Forelimb muscle (tissue), 1 donor: Measurements from ENCODE around the gene HADHA. TPM values are rescaled to one million over a fixed set of nuclear protein-coding genes. Genes with fewer than 3 reads are reported as not detected.

Experiments used
- DNase-seq: peaks from one replicate; pipeline ENCODE4 v3.0.0-alpha.2; 2013; ENCODE audit warnings: low read depth
- polyA plus RNA-seq: library from polyadenylated mRNA; unstranded; fragments of 120-200 nt; gene quantifications from one replicate; pipeline ENCODE4 v1.2.1, GENCODE V29; 2013; ENCODE audit not compliant: insufficient read length

The HADHA gene
- polyA plus RNA-seq, 1 donor = 206 TPM

DNA sequence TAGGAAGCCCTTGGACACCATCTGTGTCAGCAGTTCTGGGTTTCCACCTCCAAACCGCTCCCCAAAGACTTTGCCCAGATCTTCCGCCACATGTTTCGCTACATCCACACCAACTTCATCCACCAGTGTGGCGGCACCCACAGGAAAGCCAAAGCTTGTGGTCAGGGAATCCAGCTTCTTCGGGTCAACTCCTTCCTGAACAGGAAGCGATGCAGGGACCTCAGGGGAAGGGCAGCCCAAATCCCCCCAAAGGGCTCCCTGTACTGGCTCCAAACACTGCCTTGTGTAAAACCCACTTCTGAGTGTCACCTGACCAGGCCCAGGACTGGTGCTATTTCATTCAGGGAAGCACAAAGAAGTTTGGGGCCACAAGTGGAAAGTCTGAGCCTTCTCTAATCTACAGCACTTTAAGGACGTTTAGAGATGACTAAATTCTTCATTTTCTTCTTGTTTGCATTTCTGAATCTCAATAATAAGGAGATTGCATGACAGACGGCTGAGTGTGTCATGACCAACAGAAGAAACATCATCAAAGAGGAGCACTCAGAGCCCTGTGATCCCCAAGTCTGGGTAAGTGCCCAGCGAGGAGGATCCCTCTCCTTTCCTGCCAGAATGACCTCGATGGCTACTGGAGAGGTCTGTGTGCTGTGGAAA, 50.7 kb downstream of the HADHA start:
- no peak for DNase-seq

- no peak for DNase-seq
Measured at GRCh38 chr2:26191316-26192159, 52.9 kb downstream of the HADHA start.

DNA sequence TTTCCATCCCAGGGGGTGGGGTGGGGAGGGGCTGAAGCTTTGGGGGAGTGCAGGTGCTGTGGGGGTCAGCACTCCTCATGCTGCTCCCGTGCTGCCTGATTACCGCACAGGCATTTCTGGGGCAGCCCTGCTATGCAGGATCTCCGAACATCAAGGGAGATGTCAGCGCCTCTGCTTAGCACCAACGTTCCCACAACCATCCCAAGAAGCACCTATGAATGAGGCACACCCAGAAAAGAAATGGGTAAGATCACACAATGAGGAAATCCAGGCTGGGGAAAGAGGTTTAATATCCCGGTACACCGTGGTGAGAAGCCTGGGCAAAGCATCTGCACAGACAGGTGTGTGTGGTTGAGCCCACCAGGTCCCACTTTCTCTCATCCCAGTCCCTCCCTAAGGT, 54.1 kb downstream of the HADHA start:
- DNase-seq = no peak

- no peak for DNase-seq
Measured at GRCh38 chr2:26189751-26190150, 54.7 kb downstream of the HADHA start.

- DNase-seq = no peak
Measured at GRCh38 chr2:26189123-26189522, 55.3 kb downstream of the HADHA start.

GRCh38 chr2:26187537-26188104, 56.8 kb downstream of the HADHA start:
- no peak for DNase-seq

- no peak for DNase-seq
Measured at GRCh38 chr2:26187114-26187513, 57.3 kb downstream of the HADHA start.

- DNase-seq = no peak
Measured at GRCh38 chr2:26185954-26186770, 58.3 kb downstream of the HADHA start.

GRCh38 chr2:26185304-26185928, 59.0 kb downstream of the HADHA start:
- DNase-seq = no peak

DNA sequence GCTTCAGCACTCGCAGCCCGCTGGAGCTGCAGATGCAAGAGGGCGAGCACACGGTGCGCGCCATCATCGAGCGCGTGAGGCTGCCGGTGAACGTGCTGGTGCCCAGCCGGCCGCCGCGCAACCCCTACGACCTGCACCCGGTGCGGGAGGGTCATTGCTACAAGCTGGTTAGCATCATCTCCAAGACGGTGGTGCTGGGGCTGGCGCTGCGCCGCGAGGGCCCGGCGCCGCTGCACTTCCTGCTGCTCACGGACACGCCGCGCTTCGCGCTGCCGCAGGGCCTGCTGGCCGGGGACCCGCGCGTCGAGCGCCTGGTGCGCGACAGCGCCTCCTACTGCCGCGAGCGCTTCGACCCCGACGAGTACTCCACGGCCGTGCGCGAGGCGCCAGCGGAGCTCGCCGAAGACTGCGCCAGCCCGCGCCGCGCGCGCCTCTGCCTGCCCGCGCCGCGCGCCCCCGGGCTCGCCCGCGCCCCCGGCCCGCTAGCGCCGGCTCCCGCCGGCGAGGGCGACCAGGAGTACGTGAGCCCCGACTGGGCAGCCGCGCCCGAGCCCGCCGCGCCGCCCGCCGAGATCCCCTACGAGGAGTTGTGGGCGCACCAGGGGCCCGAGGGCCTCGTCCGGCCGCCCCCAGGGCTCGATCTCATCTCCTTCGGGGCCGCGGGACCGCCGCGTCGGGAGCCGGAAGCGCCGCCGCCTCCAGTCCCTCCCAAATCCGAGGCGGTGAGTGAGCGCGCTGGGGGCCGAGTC, 59.7 kb downstream of the HADHA start:
- DNase-seq = peak; percentile 86

DNA sequence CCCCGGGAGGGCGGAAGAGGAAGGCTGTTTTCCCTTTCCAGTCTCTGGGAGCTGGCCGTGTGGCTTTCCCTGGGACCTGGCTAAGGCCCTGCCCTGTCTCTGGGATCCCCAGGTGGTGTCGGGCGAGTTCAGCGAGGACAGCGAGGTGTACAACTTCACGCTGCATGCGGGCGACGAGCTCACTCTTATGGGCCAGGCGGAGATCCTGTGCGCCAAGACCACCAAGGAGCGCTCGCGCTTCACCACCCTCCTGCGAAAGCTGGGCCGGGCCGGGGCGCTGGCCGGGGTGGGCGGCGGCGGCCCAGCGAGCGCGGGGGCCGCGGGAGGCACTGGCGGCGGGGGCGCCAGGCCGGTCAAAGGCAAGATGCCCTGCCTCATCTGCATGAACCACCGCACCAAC, 60.3 kb downstream of the HADHA start:
- DNase-seq = no peak

DNA sequence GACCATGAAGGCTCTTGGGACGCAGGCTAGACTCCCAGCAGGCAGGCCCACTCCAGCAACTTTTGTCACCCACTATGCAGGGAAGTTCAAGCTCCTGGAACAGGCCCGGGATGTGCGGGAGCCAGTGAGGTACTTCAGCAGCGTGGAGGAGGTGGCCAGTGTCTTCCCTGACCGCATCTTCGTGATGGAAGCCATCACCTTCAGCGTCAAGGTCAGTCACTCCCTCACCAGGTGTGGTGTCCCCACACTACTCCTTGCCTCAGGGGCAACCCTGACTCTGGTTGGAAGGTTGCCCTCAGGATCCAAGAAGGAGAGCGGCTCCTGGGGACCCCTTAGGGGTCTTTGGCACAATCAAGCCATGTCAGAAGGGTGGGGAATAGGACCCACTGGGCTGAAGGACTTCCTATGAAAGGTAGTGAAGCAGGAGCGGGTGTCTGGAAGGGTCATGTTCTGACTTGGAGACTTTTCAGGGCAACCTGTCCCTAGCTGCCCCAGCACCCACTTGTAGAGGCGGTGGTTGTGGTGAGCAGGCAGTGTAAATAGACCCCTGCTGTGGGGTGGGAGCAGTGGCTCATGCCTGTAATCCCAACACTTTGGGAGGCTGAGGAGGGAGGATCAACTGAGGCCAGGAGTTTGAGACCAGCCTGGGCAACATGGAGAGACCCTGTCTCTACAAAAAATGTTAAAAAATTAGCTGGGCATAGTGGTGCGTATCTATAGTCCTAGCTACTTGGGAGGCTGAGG, 61.4 kb downstream of the HADHA start:
- DNase-seq = no peak

GRCh38 chr2:26182441-26182840, 62.0 kb downstream of the HADHA start:
- no peak for DNase-seq

DNA sequence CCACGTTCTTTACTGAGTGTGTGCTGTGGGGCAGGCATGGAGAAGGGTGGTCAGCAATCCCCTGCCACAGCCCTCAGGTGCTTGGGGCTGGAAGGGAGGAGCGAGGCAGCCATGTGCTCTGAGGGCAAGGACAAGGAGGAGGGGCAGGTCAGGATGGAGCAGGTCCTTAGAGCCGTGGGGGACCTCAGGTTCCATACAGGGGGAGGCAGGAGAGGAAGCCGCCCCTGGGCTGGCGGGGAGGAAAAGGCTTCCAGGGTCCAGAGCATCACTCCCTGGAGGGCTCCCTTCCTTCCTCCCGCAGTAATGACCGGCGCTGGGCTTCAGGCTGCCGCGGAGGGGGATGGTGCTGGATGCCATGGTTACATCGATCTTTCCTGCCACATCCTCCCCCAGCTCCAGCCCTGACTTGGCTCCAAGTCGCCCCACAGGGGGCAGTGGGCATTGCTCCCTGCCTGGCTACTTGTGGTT, 65.0 kb downstream of the HADHA start:
- DNase-seq = no peak

DNA sequence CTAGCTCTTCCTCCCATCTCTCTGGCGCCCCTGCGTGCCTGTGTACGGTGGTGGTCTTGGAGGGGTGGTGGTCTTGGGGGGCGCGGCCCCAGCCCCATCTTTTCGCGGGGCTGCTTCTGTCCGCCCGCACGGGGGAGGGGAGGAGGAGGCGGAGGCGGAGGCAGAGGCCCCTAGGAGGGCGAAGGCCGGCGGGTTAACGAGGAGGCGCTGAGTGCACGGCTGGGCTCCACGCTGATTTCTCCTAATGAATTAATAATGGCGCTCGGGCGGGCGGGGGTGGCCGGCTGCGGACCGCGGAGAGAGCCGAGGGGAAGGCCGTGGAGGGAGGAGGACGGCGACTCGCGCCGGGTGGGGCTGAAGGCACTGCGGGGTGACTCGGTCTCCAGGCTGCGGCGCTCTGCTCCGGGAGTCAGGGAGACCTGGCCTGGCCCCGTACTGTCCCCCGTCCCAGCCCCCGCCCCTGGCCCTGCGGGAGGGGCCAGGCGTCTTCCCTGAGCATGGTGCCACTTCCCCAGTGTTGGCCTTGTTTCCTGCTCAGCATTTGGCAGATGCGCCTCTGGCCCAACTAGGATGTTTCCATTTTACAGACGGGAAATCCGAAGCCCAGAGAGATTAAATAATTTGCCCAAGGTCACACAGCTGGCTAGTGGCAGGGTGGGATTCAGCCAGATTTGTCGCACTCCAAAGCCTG, 65.5 kb downstream of the HADHA start:
- no peak for DNase-seq

DNA sequence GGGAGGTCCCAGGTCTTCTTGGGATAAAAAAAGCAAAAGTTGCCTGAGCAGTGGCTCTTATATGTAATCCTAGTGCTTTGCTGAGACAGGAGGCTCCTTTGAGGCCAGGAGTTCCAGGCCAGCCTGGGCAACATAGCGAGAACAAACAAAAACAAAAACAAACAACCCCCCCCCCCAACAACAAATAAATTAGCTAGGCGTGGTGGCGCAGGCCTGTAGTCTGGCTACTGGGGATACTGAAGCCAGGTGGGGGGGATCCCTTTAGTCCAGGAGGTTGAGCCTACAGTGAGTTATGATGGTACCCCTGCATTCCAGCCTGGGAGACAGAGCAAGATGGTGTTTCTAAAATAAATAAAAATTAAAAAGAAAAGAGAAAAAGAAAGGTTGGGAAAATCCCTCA, 66.2 kb downstream of the HADHA start:
- no peak for DNase-seq

DNA sequence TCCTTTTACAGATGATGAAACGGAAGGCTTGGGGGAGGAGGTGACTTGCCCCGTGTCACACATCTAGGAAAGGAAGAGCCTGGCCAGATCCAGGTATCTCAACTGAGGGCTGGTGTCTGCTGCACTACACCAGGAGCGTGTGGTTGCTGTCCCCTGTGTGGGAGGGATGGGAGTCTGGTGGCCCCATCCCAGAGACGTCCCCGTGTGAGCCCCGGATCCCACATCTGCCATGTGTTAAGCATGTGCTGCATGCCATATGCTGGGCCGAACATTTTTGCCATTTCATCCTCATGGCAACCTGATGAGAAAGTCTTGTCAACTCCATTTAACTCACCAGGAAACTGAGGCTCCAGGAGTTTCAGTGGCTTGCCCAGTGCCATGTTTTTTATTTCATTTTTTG, 67.3 kb downstream of the HADHA start:
- no peak for DNase-seq

DNA sequence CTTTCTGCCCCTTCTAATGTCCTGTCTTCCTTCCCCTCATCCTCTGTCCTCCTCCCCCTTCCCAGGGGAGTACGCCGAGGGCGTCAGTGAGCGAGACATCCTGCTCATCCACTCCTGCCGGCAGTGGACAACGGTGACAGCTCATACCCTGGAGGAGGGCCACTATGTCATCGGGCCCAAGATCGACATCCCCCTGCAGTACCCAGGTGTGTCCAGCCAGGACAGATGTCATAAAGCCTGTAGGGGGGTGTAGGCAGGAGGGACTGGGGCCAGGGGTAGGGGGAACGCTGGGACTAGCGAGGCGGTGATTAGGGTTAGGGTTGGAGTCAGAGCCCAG, 68.2 kb downstream of the HADHA start:
- no peak for DNase-seq

DNA sequence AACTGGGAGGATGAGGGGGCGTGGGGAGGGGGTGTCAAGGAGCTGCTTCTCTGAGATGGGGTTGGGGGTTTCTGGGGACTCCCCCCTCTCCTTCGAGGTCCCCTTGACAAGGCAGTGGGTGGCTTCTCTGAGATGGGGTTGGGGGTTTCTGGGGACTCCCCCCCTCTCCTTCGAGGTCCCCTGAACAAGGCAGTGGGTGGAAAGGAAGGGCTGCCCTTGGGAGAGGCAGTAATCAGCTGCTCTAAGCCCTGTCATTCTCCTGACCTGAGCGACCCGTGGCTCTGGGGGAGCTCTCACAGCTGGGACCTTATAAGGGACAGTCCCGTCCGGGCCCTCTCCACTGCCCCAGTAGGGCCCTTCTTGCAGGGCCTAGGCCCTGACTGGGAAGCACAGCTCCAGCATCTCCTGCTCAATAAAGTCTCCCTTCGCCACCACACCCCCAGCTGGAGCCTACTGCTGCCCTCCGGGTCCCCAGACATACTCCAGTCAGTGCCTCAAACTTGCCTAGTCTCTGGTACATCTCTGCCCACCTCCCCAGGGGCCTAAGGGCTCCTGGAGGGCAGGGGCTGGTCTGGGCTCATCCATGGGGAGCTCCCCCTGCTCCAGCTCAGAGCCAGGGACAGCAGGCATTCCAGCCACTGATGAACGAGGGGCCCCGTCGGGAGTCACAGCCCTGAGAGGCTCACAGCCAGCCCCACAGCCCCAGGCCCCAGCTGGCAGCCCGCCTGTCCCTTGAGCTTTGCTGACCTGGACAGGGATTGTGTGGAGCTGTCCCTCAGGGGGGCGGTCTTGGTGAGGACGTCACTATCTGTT, 68.8 kb downstream of the HADHA start:
- no peak for DNase-seq
